GM20431 (cell line): ENCODE results near the gene RPL26.
"Not testable (repeated sequence)": the region's sequence is repeated elsewhere in the genome, so short reads cannot be mapped to it uniquely, and the experiment has no call there.

Experiments used
- in situ Hi-C: fragments of 300-500 bp; cut with MseI, MboI; formaldehyde crosslinking; loops from one replicate; pipeline ENCODE4 v1.15.0; 2020; ENCODE audit warnings: low sequenced_read_pairs; ENCODE audit not compliant: unreplicated experiment

The RPL26 gene

GRCh38 chr17:8398980-8399379 lies 16.0 kb upstream of the RPL26 start:
- in situ Hi-C loops = no loop called here

GRCh38 chr17:8397636-8398035 lies 14.6 kb upstream of the RPL26 start, which contains the start of gene RNF222:
Gene RNF222, minus strand, starts transcription at chr17:8397827. Its CDS starts 4,366 bp downstream, at chr17:8393461.
- in situ Hi-C loops = no loop called here

DNA sequence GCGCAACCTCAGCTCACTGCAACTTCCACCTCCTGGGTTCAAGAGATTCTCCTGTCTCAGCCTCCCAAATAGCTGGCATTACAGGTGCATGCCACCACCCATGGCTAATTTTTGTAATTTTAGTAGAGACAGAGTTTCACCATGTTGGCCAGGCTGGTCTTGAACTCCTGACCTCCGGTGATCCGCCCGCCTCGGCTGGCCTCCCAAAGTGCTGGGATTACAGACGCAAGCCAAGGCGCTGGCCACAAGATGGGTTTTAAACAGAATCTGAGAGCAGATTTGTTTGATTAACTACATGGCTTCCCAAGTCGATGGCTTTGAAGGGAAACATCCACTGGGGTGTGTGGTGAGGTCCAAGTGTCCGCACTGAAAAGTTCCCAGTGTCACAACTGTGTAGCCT lies 11.5 kb upstream of the RPL26 start:
- in situ Hi-C loops = not testable (repeated sequence)

DNA sequence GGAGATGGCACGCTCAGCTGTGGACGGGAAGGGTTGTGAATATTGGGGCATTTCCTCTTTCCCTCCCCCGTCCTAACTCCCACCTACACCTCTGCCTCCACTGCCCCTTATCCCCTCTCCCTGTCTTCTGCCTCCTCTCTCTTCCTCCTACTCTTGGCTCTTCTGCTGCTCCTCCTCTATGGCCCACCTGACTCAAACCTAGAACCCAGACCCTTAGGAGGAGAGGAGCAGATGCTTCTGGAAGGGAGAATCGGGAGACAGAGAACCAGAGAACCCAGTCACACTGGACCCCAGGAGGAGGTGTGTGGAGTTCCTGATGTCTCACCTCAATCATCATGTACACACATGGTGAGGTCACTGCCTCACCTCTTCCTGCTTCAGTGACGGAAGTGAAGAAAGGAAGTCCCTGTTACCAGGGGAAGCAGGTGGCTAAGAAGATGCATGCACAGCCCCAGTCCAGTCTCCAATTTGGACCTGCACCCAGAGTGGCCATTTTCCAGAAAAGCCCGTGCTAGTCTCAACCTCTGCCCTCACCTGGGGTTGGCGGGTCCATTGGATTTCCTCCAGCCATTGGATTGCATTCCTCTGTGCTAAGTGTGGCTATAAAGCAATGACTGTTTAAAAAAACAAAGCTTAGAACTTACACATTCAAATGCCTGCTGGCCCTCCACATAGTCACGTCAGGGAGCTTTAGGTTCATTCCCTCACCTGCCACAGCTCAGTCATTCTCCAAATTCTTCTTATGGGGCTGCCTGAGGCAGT lies 10.7 kb upstream of the RPL26 start:
- in situ Hi-C loops = no loop called here

DNA sequence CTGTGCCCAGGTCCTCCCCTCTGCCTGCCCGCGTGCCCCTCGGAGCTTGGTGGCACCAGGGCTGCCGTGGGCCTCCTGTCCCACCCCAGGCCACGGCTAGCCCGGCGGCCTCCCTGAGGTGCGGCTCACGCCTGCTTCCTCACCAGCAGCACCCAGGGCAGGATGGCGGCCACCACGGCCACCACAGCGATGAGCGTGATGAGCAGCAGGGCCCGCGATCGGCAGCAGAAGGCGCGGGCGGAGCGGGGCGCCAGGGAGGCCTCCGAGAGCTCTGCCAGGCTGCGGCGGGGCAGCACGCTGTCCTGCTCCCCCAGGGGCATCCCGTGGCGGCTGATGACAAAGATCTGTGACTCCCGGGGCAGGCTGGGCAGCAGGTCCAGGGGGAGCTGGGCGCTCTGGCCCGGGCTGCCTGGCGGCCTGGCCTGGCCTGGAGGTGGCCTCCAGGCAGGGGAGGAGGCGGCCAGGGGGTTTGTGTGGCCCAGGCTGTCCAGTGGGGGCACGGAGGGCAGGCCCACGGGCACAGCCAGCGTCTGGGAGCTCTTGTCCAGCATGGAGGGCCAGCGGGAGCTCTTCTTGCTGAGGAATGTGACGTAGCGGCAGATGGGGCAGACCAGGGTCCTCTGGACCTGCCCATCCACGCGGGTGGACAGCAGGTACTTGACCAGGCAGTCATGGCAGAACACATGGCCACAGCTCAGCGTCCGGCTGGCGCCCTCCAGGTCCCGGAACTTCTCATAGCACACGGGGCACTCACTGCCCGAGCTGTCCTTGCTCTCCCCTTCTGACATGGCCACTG lies 9.9 kb upstream of the RPL26 start:
- in situ Hi-C loops = no loop called here

DNA sequence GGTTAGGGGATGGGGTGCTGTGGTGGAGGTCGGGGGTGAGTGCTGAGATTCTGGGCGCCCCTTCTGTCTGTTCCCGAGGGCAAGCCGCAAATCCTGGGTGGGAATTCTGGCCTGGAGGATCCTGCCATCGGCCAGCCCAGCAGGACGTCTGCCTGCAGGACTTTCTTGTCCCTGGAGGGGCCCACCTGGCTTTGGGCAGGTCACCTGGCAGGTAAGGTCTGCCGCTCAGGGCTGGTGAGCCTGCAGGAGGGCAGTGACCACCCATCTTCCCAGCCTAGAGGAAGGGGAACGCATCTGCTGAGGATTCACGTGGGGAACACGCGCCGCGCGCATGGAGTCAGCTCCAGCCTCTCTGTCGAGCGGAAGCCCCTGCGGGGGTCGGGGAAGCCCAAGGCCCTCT lies 9.3 kb upstream of the RPL26 start:
- in situ Hi-C loops = no loop called here

GRCh38 chr17:8391711-8392110 lies 8.7 kb upstream of the RPL26 start:
- in situ Hi-C loops = no loop called here

- in situ Hi-C loops = no loop called here
These were observed 5.1 kb upstream of the RPL26 start for GRCh38 chr17:8387914-8388651.

DNA sequence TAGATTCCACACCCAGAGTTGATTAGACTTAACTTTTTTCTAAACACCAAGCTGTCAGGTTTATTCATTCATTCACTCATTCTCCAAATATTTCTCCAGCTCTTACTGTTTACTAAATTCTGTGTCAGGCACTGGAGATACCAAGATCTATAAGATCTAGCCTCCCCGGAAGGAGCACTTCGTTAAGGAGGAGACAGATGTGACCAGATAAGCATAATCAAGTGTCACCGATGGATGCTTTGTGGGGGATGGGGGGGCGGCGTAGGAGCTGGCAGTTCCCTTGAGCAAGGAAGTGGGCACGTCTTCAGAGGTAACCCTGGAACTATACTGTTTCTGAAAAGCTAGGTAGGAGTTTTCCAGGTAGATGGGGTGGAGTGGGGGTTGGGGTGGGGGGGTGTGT lies 3.8 kb upstream of the RPL26 start:
- in situ Hi-C loops = no loop called here

DNA sequence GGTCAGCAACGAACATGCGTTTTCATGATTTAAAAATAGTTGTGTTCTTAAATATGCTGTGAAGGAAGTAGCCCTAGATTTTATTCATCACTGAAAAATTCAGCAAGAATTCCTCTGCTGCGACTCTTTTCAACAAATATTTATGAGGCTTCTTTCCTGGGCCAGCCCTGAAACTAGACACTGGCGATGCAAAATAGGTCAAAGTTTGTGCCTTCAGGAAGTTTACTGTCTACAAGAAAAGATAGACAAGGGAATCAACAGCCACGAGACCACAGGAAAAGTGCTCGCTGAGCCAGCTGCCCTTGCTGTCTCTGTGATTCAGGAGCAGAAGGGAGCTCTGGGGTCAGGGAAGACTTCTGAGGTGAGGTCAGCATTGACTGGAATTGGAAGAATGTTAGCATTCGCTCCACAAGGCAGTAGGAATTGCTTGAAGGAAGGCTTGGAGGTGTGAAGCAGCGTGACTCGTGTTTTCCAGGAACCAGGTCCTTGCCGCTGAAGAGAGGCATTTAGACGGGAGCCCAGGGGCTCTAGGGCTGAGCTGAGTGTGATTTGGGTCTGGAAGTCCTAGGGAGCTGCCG lies 1.9 kb upstream of the RPL26 start:
- in situ Hi-C loops = no loop called here

DNA sequence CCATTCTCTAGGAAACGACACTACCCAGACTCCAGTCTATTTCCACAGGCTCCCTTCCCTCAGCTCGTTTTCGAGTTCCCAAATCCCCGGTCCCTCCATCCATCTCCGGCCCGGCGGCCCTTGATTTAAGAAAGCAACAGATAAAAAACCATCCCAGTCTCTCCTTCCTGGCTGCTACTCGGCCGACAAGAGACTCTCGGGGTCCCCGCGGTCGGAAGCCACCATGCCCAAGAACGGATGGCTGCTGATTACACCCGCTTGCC lies 182 bp downstream of the RPL26 start:
- in situ Hi-C loops = no loop called here

DNA sequence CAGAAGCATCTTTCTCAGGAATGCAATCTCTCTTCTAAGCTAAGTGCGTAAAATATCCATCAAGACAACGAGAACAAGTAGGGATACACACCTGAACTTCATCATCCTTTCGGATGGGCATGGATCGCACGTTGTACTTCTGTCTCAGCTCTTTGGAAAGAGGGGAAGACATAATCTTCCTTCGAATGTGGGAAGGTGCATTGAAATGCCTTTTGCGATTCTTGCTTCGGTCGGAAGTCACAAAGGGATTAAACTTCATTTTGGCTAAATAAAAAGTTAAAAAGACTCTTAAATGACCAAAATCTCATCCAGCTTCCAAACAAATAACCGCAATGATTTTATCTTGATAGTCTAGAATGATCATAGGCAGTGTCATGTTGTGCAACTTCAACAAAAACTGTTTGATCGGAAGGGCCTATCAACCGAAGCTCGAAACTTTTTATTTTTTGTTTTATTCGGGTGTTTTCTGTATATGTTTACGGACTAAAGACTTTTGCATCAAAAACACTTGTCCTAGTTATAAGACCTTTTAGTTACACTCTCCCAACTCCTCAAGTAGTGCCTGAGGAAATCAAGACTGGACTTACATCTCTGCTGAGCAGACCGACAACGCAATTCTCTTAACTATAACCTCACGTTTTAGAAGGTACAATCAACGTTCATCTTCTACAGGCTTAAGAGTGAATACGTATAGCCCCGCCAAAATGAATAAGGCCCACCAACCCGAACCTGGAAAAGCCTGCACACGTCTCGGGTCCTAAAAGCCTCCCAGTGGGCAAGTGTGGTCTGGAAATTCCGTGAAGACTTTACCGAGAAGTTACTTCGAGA lies 727 bp downstream of the RPL26 start:
- in situ Hi-C loops = no loop called here

DNA sequence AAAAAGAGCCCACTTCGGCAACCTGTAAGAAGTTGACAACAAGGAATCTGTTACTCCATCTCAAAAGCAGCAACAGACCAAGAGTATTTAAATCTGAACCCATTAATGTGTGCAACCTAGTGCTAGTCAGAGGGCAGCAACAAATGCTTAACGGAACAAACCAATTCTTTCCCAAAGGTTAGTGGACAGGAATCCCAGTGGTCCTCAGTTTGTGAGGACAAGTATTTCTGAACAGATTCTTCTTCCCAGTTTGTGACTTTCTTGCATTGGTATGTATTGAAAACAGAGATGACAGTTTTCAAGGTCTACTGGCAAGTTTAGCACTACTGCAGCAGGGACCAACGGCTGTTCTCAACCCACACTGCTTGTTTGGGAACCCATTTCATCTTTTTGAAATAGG lies 2.9 kb downstream of the RPL26 start:
- in situ Hi-C loops = no loop called here

GRCh38 chr17:8378117-8378516 lies 4.9 kb downstream of the RPL26 start:
- in situ Hi-C loops = not testable (repeated sequence)

DNA sequence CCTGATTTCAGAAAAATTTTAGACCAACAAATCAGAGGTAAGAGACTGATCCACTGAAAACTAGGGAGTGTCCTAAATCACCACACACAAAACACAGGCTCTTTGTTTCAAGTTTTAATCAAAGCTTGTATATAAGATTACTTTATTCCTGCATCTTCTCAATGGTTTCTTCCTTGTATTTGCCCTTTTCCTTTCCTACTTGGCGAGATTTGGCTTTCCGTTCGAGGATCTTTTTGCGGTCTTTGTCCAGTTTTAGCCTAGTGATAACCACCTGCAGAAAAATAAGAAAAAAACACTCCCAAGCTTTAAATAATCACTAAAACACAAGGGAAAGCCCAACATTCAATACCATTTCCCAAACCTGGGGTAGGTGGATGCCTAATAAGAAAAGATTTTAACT lies 5.6 kb downstream of the RPL26 start:
- in situ Hi-C loops = no loop called here

DNA sequence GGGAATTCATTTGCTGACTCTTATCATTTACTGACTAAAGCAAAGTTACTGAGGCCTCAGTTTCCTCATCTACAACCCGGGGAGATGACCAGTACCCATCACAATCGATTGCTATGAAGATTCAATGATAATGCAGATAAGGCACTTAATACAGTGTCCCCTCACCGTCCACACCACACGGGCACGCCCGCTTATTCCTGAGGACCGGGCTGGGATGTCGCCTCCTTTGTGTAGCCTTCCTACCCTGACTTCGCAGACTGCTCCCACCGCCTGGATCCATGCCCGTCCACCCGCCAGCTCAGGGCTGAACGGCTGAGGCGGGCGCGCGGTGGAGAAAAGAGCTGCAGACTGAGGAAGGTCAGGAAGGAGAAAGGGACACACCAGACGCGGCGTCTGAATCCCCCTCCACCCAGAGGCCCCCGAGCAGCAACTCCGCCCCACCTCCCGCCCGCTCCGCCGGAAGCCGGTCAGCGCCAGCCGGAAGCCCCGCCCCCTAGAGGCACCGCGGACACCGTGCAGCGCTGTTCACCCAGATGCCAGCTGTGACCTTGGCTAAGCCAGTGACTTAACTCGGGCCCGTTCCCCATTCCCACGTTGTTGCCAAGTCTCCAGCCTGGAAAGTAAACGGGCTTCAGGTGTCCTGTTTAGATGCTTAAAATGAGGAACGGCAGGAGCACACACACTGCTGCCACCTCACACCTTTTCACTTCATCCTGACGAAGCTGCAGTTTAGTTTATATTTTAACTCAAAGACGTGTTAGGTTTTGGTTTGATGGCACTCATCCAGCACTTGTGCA lies 6.5 kb downstream of the RPL26 start, which contains the start of gene KRABD2:
KRABD2 (minus strand) TSS at position 434 of the 797 bp plus-strand sequence.
- in situ Hi-C loops = no loop called here

DNA sequence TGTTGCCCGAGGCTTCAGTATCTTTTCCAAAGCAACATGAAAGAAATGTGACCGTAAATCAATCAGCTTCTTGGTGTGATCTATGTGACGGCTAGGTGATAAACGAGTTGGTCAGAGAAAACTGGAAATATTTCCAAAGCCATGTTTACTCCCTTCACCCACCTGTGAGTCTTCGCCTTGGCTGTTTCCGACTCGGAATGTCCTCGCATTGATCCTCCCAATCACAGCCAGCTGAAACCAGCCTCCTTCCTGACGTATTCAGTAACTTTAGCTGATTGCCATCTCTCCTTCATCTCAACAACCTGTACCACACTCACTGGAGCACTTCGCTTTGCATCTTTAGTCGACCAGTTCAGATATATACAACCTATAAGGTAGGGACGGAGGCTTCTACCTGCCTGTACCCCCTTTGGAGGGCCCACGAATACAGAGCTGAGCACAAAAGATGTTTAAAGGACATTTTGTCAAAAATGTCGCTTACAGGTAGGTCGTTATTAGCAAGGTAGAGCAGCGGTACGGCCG lies 7.2 kb downstream of the RPL26 start:
- in situ Hi-C loops = no loop called here

DNA sequence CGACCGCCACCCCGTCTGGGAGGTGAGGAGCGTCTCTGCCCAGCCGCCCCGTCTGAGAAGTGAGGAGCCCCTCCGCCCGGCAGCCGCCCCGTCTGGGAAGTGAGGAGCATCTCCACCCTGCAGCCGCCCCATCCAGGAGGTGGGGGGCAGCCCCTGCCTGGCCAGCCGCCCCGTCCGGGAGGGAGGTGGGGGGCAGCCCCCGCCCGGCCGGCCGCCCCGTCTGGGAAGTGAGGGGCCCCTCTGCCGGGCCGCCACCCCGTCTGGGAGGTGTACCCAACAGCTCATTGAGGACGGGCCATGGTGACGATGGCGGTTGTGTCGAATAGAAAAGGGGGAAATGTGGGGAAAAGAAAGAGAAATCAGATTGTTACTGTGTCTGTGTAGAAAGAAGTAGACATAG lies 9.1 kb downstream of the RPL26 start:
- in situ Hi-C loops = not testable (repeated sequence)

DNA sequence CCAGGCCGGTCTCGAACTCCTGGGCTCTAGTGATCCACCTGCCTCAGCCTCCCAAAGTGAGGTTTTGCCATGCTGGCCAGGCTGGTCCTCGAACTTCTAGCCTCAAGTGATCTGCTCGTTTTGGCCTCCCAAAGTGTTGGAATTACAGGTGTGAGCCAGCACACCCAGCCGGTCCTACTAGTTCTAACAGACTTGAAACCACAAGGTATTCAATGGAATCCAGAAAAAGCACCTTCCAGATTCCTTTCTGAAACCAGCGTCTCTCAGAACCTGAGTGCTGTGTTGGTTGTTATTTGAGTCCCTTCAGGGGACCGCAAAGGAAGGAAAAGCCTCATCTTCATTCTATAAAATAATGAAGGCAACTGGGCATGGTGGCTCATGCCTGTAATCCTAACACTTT lies 10.6 kb downstream of the RPL26 start:
- in situ Hi-C loops = no loop called here
